ENCODE results near the gene MCOLN1. TPM values are rescaled to one million over a fixed set of nuclear protein-coding genes. Genes with fewer than 3 reads are reported as not detected.

MCOLN1 gene
- total and polyA plus RNA-seq, 9 of the 15 experiments (the other 6 are each of a cell fraction or from before 2014, with no cell fraction given), result 0.25 to 15.4 (median 7.1) TPM

- no peak for TF ChIP-seq TFE3 (CRISPR knock-in tag; IDR thresholded peaks at IDR 0.05)
- TF ChIP-seq MXI1 (IDR thresholded peaks at IDR 0.05; ENCODE audit: low read depth, low read length), result no peak
- no peak for TF ChIP-seq FOXM1 (IDR thresholded peaks at IDR 0.05; ENCODE audit: low read depth)
- TF ChIP-seq FOXM1 (CRISPR knock-in tag; IDR thresholded peaks at IDR 0.05; ENCODE audit: low read depth), result no peak
- TF ChIP-seq REST (IDR thresholded peaks at IDR 0.05; ENCODE audit: borderline replicate concordance), result peak; percentile 25; the same call in 1 of the 2 replicates
- TF ChIP-seq REST (CRISPR knock-in tag; IDR thresholded peaks at IDR 0.05; ENCODE audit: low read depth), result no peak
- no peak for TF ChIP-seq RBM17 (IDR thresholded peaks at IDR 0.05; ENCODE audit: borderline replicate concordance, low read depth, low read length)
- TF ChIP-seq HNRNPUL1 (IDR thresholded peaks at IDR 0.05; ENCODE audit: low read length), result no peak
- TF ChIP-seq ZNF121 (CRISPR knock-in tag; conservative IDR thresholded peaks at IDR 0.05), result no peak
- TF ChIP-seq ELK3 (CRISPR knock-in tag; IDR thresholded peaks at IDR 0.05), result no peak
- TF ChIP-seq SIX5 (IDR thresholded peaks at IDR 0.05; ENCODE audit: borderline replicate concordance in 1 of 2, insufficient read depth in 1 of 2, low read depth in 1 of 2, low read length in 2 of 2), result no peak
- no peak for TF ChIP-seq HSF4 (CRISPR knock-in tag; IDR thresholded peaks at IDR 0.05; ENCODE audit: borderline replicate concordance)
- no peak for TF ChIP-seq ZNF445 (CRISPR knock-in tag; IDR thresholded peaks at IDR 0.05; ENCODE audit: low read depth)
- no peak for TF ChIP-seq ZNF561 (CRISPR knock-in tag; conservative IDR thresholded peaks at IDR 0.05)
- peak; percentile 56 for TF ChIP-seq MTA2 (IDR thresholded peaks at IDR 0.05; ENCODE audit: low read depth)
Measured at GRCh38 chr19:7506385-7507328, 15.8 kb upstream of the MCOLN1 start (continued).

All from K562 (cell line).